AG09309 (cell line): ENCODE data around the gene OXNAD1.

Experiments used
- DNase-seq: peaks from one replicate; pipeline ENCODE4 v3.0.0-alpha.2; 2010; ENCODE audit warnings: low read depth
- H3K4me3 ChIP-seq: 2 replicates; pipeline ENCODE4 v1.5.1; 2011; ENCODE audit warnings: mild to moderate bottlenecking, low read depth, low read length, moderate library complexity; ENCODE audit not compliant: control insufficient read depth
- TF ChIP-seq, protein P1 (sequence below): IDR thresholded peaks from 2 replicates; pipeline ENCODE4 v1.5.1; 2011; ENCODE audit warnings: mild to moderate bottlenecking, low read depth, low read length, inconsistent platforms; ENCODE audit not compliant: insufficient read depth, control insufficient read depth; ENCODE audit errors: missing control alignments

OXNAD1 gene

GRCh38 chr3:16300307-16300706 is 35.3 kb downstream of the OXNAD1 start:
- TF ChIP-seq, protein P1, sequence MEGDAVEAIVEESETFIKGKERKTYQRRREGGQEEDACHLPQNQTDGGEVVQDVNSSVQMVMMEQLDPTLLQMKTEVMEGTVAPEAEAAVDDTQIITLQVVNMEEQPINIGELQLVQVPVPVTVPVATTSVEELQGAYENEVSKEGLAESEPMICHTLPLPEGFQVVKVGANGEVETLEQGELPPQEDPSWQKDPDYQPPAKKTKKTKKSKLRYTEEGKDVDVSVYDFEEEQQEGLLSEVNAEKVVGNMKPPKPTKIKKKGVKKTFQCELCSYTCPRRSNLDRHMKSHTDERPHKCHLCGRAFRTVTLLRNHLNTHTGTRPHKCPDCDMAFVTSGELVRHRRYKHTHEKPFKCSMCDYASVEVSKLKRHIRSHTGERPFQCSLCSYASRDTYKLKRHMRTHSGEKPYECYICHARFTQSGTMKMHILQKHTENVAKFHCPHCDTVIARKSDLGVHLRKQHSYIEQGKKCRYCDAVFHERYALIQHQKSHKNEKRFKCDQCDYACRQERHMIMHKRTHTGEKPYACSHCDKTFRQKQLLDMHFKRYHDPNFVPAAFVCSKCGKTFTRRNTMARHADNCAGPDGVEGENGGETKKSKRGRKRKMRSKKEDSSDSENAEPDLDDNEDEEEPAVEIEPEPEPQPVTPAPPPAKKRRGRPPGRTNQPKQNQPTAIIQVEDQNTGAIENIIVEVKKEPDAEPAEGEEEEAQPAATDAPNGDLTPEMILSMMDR = no peak
- no peak overlapping the region for H3K4me3 ChIP-seq

GRCh38 chr3:16300881-16301359 is 35.9 kb downstream of the OXNAD1 start:
- no peak for DNase-seq
- TF ChIP-seq, protein P1 = no peak
- no peak overlapping the region for H3K4me3 ChIP-seq

More at GRCh38 chr3:16300307-16300706, 35.3 kb downstream of the OXNAD1 start:
- no peak for DNase-seq

- no peak overlapping the region for H3K4me3 ChIP-seq
- DNase-seq = no peak
- TF ChIP-seq, protein P1 = no peak
These were observed 36.5 kb downstream of the OXNAD1 start for GRCh38 chr3:16301507-16301906.

- no peak for DNase-seq
- TF ChIP-seq, protein P1 = no peak
- no peak overlapping the region for H3K4me3 ChIP-seq
These were observed 37.1 kb downstream of the OXNAD1 start for GRCh38 chr3:16302082-16302631.

DNA sequence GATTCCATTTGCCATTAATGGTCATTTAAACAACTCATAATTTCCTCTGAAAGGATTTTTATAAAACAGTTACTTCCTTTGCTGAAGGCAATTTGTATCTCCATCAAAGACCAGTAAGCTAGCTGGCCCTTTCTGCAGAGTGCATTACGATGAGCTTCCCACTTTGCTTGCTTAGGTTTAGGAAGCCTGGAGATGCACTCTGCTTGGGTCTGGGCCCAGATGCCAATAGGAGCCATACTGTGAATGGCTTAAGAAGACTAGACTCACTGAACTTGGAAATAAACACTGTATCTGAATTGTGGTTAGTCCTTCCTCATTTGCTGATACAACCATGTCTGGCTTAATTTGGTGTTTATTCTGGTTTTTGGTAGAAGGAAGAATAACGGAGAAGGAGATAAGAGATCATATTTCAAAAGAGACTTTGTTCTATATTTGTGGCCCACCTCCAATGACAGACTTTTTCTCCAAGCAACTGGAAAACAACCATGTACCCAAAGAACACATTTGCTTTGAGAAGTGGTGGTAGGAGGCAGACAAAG is 38.1 kb downstream of the OXNAD1 start:
- DNase-seq = no peak
- no peak overlapping the region for H3K4me3 ChIP-seq
- TF ChIP-seq, protein P1 = no peak

GRCh38 chr3:16304061-16305010 is 39.3 kb downstream of the OXNAD1 start:
- TF ChIP-seq, protein P1 = no peak
- no peak for DNase-seq

More at GRCh38 chr3:16304061-16305010, 39.3 kb downstream of the OXNAD1 start:
- no peak overlapping the region for H3K4me3 ChIP-seq
